Measurements from ENCODE around the gene MACF1. TPM values are rescaled to one million over a fixed set of nuclear protein-coding genes. Genes with fewer than 3 reads are reported as not detected.
A peak's percentile ranks its signal among the peaks of the same experiment; 100 is the strongest.

Gene MACF1
- total RNA-seq, 1 donor from 2014 or later: 222 TPM

GRCh38 chr1:39194398-39195051 lies 10.0 kb upstream of the MACF1 start:
- H3K4me1 ChIP-seq: peaks cover 24% of the 10 kb centered on the region
- TF ChIP-seq EZH2 (IDR thresholded peaks at IDR 0.05) (no peak), EZH2phosphoT487 (IDR thresholded peaks at IDR 0.05) (no peak), CTCF (IDR thresholded peaks at IDR 0.05) (no peak)
- peak overlapping the region; percentile 41 for H3K27ac ChIP-seq
- H3K4me3 Mint-ChIP-seq: no peak overlapping the region
- H3K36me3 Mint-ChIP-seq: peaks cover 2% of the 10 kb centered on the region
- H3K9me3 ChIP-seq (ENCODE audit: low read depth): no peaks in the 10 kb centered on the region
- H3K79me2 ChIP-seq (ENCODE audit: low read depth): peaks cover 99% of the 10 kb centered on the region
- H3K4me1 Mint-ChIP-seq: peaks cover 49% of the 10 kb centered on the region
- no peak overlapping the region for H3K4me3 ChIP-seq
- peaks cover 27% of the 10 kb centered on the region for H3F3A ChIP-seq (ENCODE audit: low read depth)
- no peak for DNase-seq (ENCODE audit: low spot score)
- H3K9ac ChIP-seq: no peak overlapping the region
- no peaks in the 10 kb centered on the region for H3K9me3 Mint-ChIP-seq
- H3K27me3 Mint-ChIP-seq (ENCODE audit: insufficient read depth, low read depth): peaks cover 2% of the 10 kb centered on the region
- H2AFZ ChIP-seq (replicated peaks): no peak overlapping the region
- H4K20me1 ChIP-seq (ENCODE audit: low read depth): peaks cover 42% of the 10 kb centered on the region
- H3K27me3 ChIP-seq: no peaks in the 10 kb centered on the region
- H3K36me3 ChIP-seq: no peaks in the 10 kb centered on the region
- no peak overlapping the region for H3K4me2 ChIP-seq
- H3K27ac Mint-ChIP-seq: no peak overlapping the region

- no peak overlapping the region for H3K9ac ChIP-seq
- peaks cover 17% of the 10 kb centered on the region for H3K4me1 ChIP-seq
- no peaks in the 10 kb centered on the region for H3K9me3 ChIP-seq (ENCODE audit: low read depth)
- peaks cover 99% of the 10 kb centered on the region for H3K79me2 ChIP-seq (ENCODE audit: low read depth)
- H4K20me1 ChIP-seq (ENCODE audit: low read depth): peaks cover 50% of the 10 kb centered on the region
- peak overlapping the region; percentile 41 for H3K27ac ChIP-seq
- no peaks in the 10 kb centered on the region for H3K9me3 Mint-ChIP-seq
- H3K36me3 Mint-ChIP-seq: peaks cover 2% of the 10 kb centered on the region
- no peak overlapping the region for H3K27ac Mint-ChIP-seq
- H3F3A ChIP-seq (ENCODE audit: low read depth): peaks cover 21% of the 10 kb centered on the region
- H3K4me2 ChIP-seq: no peak overlapping the region
- H2AFZ ChIP-seq (replicated peaks): no peak overlapping the region
- H3K36me3 ChIP-seq: no peaks in the 10 kb centered on the region
- TF ChIP-seq EZH2 (IDR thresholded peaks at IDR 0.05) (no peak), EZH2phosphoT487 (IDR thresholded peaks at IDR 0.05) (no peak), CTCF (IDR thresholded peaks at IDR 0.05) (no peak)
- H3K4me3 ChIP-seq: no peak overlapping the region
- H3K4me3 Mint-ChIP-seq: no peak overlapping the region
- no peak for DNase-seq (ENCODE audit: low spot score)
- H3K27me3 ChIP-seq: no peaks in the 10 kb centered on the region
- no peaks in the 10 kb centered on the region for H3K27me3 Mint-ChIP-seq (ENCODE audit: insufficient read depth, low read depth)
- peaks cover 47% of the 10 kb centered on the region for H3K4me1 Mint-ChIP-seq
Measured at GRCh38 chr1:39195166-39196111, 9.1 kb upstream of the MACF1 start.

GRCh38 chr1:39196244-39197215 lies 8.0 kb upstream of the MACF1 start:
- Histone ChIP-seq H3K36me3 (no peaks in the 10 kb centered on the region), H3K4me2 (no peak overlapping the region), H3K9me3 (ENCODE audit: low read depth) (no peaks in the 10 kb centered on the region), H3K4me1 (peaks cover 9% of the 10 kb centered on the region), H3F3A (ENCODE audit: low read depth) (peaks cover 11% of the 10 kb centered on the region), H3K4me3 (no peak overlapping the region), H3K27ac (peak overlapping the region; percentile 13), H4K20me1 (ENCODE audit: low read depth) (peaks cover 47% of the 10 kb centered on the region), H3K79me2 (ENCODE audit: low read depth) (peaks cover 99% of the 10 kb centered on the region), H2AFZ (replicated peaks) (no peak overlapping the region), H3K27me3 (no peaks in the 10 kb centered on the region), H3K9ac (no peak overlapping the region)
- no peaks in the 10 kb centered on the region for H3K27me3 Mint-ChIP-seq (ENCODE audit: insufficient read depth, low read depth)
- no peak for TF ChIP-seq CTCF (IDR thresholded peaks at IDR 0.05)
- no peak for TF ChIP-seq EZH2phosphoT487 (IDR thresholded peaks at IDR 0.05)
- TF ChIP-seq EZH2 (IDR thresholded peaks at IDR 0.05): no peak
- no peak overlapping the region for H3K4me3 Mint-ChIP-seq
- H3K9me3 Mint-ChIP-seq: no peaks in the 10 kb centered on the region
- no peak for DNase-seq (ENCODE audit: low spot score)
- peaks cover 5% of the 10 kb centered on the region for H3K36me3 Mint-ChIP-seq
- peak overlapping the region; percentile 51 for H3K27ac Mint-ChIP-seq
- H3K4me1 Mint-ChIP-seq: peaks cover 37% of the 10 kb centered on the region

Data from neural progenitor cell (in vitro differentiated cells).